Measurements from ENCODE around the gene ATP7B. TPM values are rescaled to one million over a fixed set of nuclear protein-coding genes. Genes with fewer than 3 reads are reported as not detected.

ATP7B gene
- total RNA-seq, 4 donors from 2014 or later: 2.0 to 8.3 (median 5.1) TPM

- H3K36me3 ChIP-seq: no peaks in the 10 kb centered on the region
- no peak overlapping the region for H3K27ac ChIP-seq
- no peaks in the 10 kb centered on the region for H3K27me3 ChIP-seq
- H3K9me3 ChIP-seq: no peaks in the 10 kb centered on the region
- WGBS: 59% methylated on average over 15 of the region's 15 CpGs
- no peak for DNase-seq (ENCODE audit: low spot score in 2 of 2)
- H3K4me3 ChIP-seq: no peak overlapping the region
- no peak for TF ChIP-seq CTCF (IDR thresholded peaks at IDR 0.05)
- TF ChIP-seq EP300 (IDR thresholded peaks at IDR 0.05): no peak
- TF ChIP-seq POLR2A (IDR thresholded peaks at IDR 0.05): no peak
- no peak for TF ChIP-seq POLR2AphosphoS5 (IDR thresholded peaks at IDR 0.05)
- H3K4me1 ChIP-seq: no peaks in the 10 kb centered on the region
Observed at GRCh38 chr13:51955281-51955771, 55.9 kb downstream of the ATP7B start.

GRCh38 chr13:51953347-51954195 lies 57.7 kb downstream of the ATP7B start:
- no peak for DNase-seq (ENCODE audit: low spot score in 2 of 2)
- no peaks in the 10 kb centered on the region for H3K27me3 ChIP-seq
- peaks cover 7% of the 10 kb centered on the region for H3K36me3 ChIP-seq
- H3K27ac ChIP-seq: no peak overlapping the region
- TF ChIP-seq POLR2AphosphoS5 (IDR thresholded peaks at IDR 0.05): no peak
- TF ChIP-seq EP300 (IDR thresholded peaks at IDR 0.05): no peak
- no peak for TF ChIP-seq CTCF (IDR thresholded peaks at IDR 0.05)
- no peak for TF ChIP-seq POLR2A (IDR thresholded peaks at IDR 0.05)
- no peak overlapping the region for H3K4me3 ChIP-seq
- H3K4me1 ChIP-seq: no peaks in the 10 kb centered on the region
- no peaks in the 10 kb centered on the region for H3K9me3 ChIP-seq
- WGBS: 85% methylated on average over 3 of the region's 3 CpGs

GRCh38 chr13:51950722-51951121 lies 60.5 kb downstream of the ATP7B start:
- WGBS: 74% methylated on average over 5 of the region's 5 CpGs
- Histone ChIP-seq H3K27me3 (no peaks in the 10 kb centered on the region), H3K9me3 (no peaks in the 10 kb centered on the region), H3K4me1 (no peaks in the 10 kb centered on the region), H3K4me3 (no peak overlapping the region), H3K36me3 (peaks cover 10% of the 10 kb centered on the region), H3K27ac (no peak overlapping the region)
- peak in 1 of 2 donors; percentile 48 for DNase-seq (ENCODE audit: low spot score in 2 of 2)
- no peak for TF ChIP-seq EP300 (IDR thresholded peaks at IDR 0.05)
- TF ChIP-seq CTCF (IDR thresholded peaks at IDR 0.05): no peak
- no peak for TF ChIP-seq POLR2AphosphoS5 (IDR thresholded peaks at IDR 0.05)
- TF ChIP-seq POLR2A (IDR thresholded peaks at IDR 0.05): no peak

- no peak overlapping the region for H3K27ac ChIP-seq
- no peak for DNase-seq (ENCODE audit: low spot score in 2 of 2)
- no peaks in the 10 kb centered on the region for H3K9me3 ChIP-seq
- TF ChIP-seq EP300 (IDR thresholded peaks at IDR 0.05): no peak
- TF ChIP-seq POLR2A (IDR thresholded peaks at IDR 0.05): no peak
- H3K27me3 ChIP-seq: no peaks in the 10 kb centered on the region
- 93% methylated on average over 13 of the region's 15 CpGs for WGBS
- no peaks in the 10 kb centered on the region for H3K4me1 ChIP-seq
- H3K36me3 ChIP-seq: peaks cover 10% of the 10 kb centered on the region
- H3K4me3 ChIP-seq: no peak overlapping the region
Observed at GRCh38 chr13:51946163-51946669, 65.0 kb downstream of the ATP7B start.

GRCh38 chr13:51945149-51945548 lies 66.1 kb downstream of the ATP7B start:
- Histone ChIP-seq H3K4me1 (no peaks in the 10 kb centered on the region), H3K9me3 (no peaks in the 10 kb centered on the region), H3K27me3 (no peaks in the 10 kb centered on the region), H3K27ac (no peak overlapping the region), H3K36me3 (peaks cover 8% of the 10 kb centered on the region), H3K4me3 (no peak overlapping the region)
- no peak for TF ChIP-seq EP300 (IDR thresholded peaks at IDR 0.05)
- TF ChIP-seq CTCF (IDR thresholded peaks at IDR 0.05): no peak
- TF ChIP-seq POLR2A (IDR thresholded peaks at IDR 0.05): no peak
- TF ChIP-seq POLR2AphosphoS5 (IDR thresholded peaks at IDR 0.05): no peak
- peak in 1 of 2 donors; percentile 9 for DNase-seq (ENCODE audit: low spot score in 2 of 2)
- 80% methylated on average over 12 of the region's 12 CpGs for WGBS
